ENCODE measurements around the gene REEP1.

- no peak for TF ChIP-seq RAD21 (IDR thresholded peaks at IDR 0.05; ENCODE audit: low read depth)
- TF ChIP-seq MAX (IDR thresholded peaks at IDR 0.05) = no peak
- TF ChIP-seq EZH2phosphoT487 (IDR thresholded peaks at IDR 0.05; ENCODE audit: borderline replicate concordance) = no peak
- no peak for TF ChIP-seq CTCF (IDR thresholded peaks at IDR 0.05 in 2 of 3, conservative IDR thresholded peaks at IDR 0.05 in 1 of 3; ENCODE audit: borderline replicate concordance in 1 of 3, insufficient read depth in 1 of 3, low read depth in 2 of 3, low read length in 2 of 3)
- no peak for TF ChIP-seq EZH2 (IDR thresholded peaks at IDR 0.05)
- no peak for TF ChIP-seq SIN3A (IDR thresholded peaks at IDR 0.05; ENCODE audit: low read depth)
Observed at GRCh38 chr2:86199834-86200177, 137.6 kb downstream of the REEP1 start.

All from HCT116 (cell line).